WTC11 (cell line): ENCODE data around the gene NPY. TPM values are rescaled to one million over a fixed set of nuclear protein-coding genes. Genes with fewer than 3 reads are reported as not detected.

Experiments used
- ATAC-seq: fragments of 200-7000 bp; cut with Tn5 transposase; 2 replicates; pipeline ENCODE4 v1.10.0; 2021; ENCODE audit warnings: mild to moderate bottlenecking, moderate library complexity
- CTCF ChIA-PET: fragments of 300-600 bp; sonication (Branson Sonifier 250); formaldehyde crosslinking; loops from one replicate; lab custom pipeline; 2021; ENCODE audit warnings: antibody characterized with exemption; lab: Charles Lee
- POLR2A ChIA-PET: fragments of 350-600 bp; sonication (Branson Sonifier 250); formaldehyde crosslinking; loops from one replicate; lab custom pipeline; 2021; ENCODE audit warnings: antibody characterized with exemption; lab: Charles Lee
- DNase-seq: peaks from one replicate; pipeline ENCODE4 v3.0.0; 2021; ENCODE audit warnings: low spot score
- H3K27ac Mint-ChIP-seq: 2 replicates; pipeline ENCODE4 v1.8.0; 2021; ENCODE audit warnings: mixed read lengths
- H3K27me3 Mint-ChIP-seq: 2 replicates; pipeline ENCODE4 v1.8.0; 2021; ENCODE audit warnings: low read depth, mild to moderate bottlenecking, moderate library complexity, mixed read lengths
- H3K36me3 Mint-ChIP-seq: 2 replicates; pipeline ENCODE4 v1.8.0; 2021; ENCODE audit warnings: mixed read lengths
- H3K4me1 Mint-ChIP-seq: 2 replicates; pipeline ENCODE4 v1.8.0; 2022; ENCODE audit warnings: mixed read lengths
- H3K4me3 Mint-ChIP-seq: 2 replicates; pipeline ENCODE4 v1.8.0; 2021; ENCODE audit warnings: mild to moderate bottlenecking, moderate library complexity, mixed read lengths
- H3K9me3 Mint-ChIP-seq: 2 replicates; pipeline ENCODE4 v1.8.0; 2021; ENCODE audit warnings: mixed read lengths
- AR ChIP-seq: fragments of 250-450 bp; sonication (Bioruptor Pico); IDR thresholded peaks from 2 replicates; pipeline ENCODE4 v1.9.0; 2021; ENCODE audit warnings: mild to moderate bottlenecking
- ATF1 ChIP-seq: sonication (generic); formaldehyde crosslinking; IDR thresholded peaks from 2 replicates; pipeline ENCODE4 v1.8.1; 2023; ENCODE audit warnings: mild to moderate bottlenecking, moderate library complexity, missing genetic modification reagents
- CBFB ChIP-seq: sonication (generic); formaldehyde crosslinking; IDR thresholded peaks from 2 replicates; pipeline ENCODE4 v1.8.1; 2022; ENCODE audit warnings: mild to moderate bottlenecking, low read depth, missing genetic modification reagents
- CTCF ChIP-seq: fragments of 200-600 bp; IDR thresholded peaks from 2 replicates; pipeline ENCODE4 v1.8.0; 2022; ENCODE audit warnings: antibody characterized with exemption
- ETV6 ChIP-seq: sonication (generic); formaldehyde crosslinking; IDR thresholded peaks from 2 replicates; pipeline ENCODE4 v1.8.1; 2022; ENCODE audit warnings: mild to moderate bottlenecking, missing genetic modification reagents
- GRHL2 ChIP-seq: fragments of 250-450 bp; sonication (Bioruptor Pico); IDR thresholded peaks from 2 replicates; pipeline ENCODE4 v1.8.0; 2022; ENCODE audit warnings: mild to moderate bottlenecking, moderate library complexity; ENCODE audit not compliant: insufficient replicate concordance, severe bottlenecking
- HMGA2 ChIP-seq: fragments of 250-450 bp; sonication (Bioruptor Pico); IDR thresholded peaks from 2 replicates; pipeline ENCODE4 v1.4.0; 2021; ENCODE audit warnings: mild to moderate bottlenecking, moderate library complexity
- HMGXB4 ChIP-seq: sonication (generic); formaldehyde crosslinking; IDR thresholded peaks from 2 replicates; pipeline ENCODE4 v1.8.1; 2023; ENCODE audit warnings: mild to moderate bottlenecking, moderate library complexity, missing genetic modification reagents
- IRF2 ChIP-seq: sonication (generic); formaldehyde crosslinking; IDR thresholded peaks from 2 replicates; pipeline ENCODE4 v1.8.0; 2022; ENCODE audit warnings: low read depth, missing genetic modification reagents, borderline replicate concordance
- KAT7 ChIP-seq: sonication (generic); formaldehyde crosslinking; IDR thresholded peaks from 2 replicates; pipeline ENCODE4 v1.8.1; 2023; ENCODE audit warnings: missing genetic modification reagents, mild to moderate bottlenecking, borderline replicate concordance
- MLX ChIP-seq: sonication (generic); formaldehyde crosslinking; IDR thresholded peaks from 2 replicates; pipeline ENCODE4 v1.8.1; 2023; ENCODE audit warnings: mild to moderate bottlenecking, missing genetic modification reagents, moderate library complexity
- NR2C2 ChIP-seq: sonication (generic); formaldehyde crosslinking; IDR thresholded peaks from 2 replicates; pipeline ENCODE4 v1.8.0; 2022; ENCODE audit warnings: mild to moderate bottlenecking, missing genetic modification reagents
- PRDM15 ChIP-seq: sonication (generic); formaldehyde crosslinking; IDR thresholded peaks from 2 replicates; pipeline ENCODE4 v1.8.0; 2022; ENCODE audit warnings: missing genetic modification reagents
- PRRX2 ChIP-seq: fragments of 250-450 bp; sonication (Bioruptor Pico); IDR thresholded peaks from 2 replicates; pipeline ENCODE4 v1.8.0; 2021; ENCODE audit warnings: mild to moderate bottlenecking
- SMAD3 ChIP-seq: sonication (generic); formaldehyde crosslinking; IDR thresholded peaks from 2 replicates; pipeline ENCODE4 v1.8.0; 2022; ENCODE audit warnings: missing genetic modification reagents, mild to moderate bottlenecking, borderline replicate concordance
- SMAD4 ChIP-seq: sonication (generic); formaldehyde crosslinking; IDR thresholded peaks from 2 replicates; pipeline ENCODE4 v1.8.0; 2022; ENCODE audit warnings: mild to moderate bottlenecking, missing genetic modification reagents
- USF1 ChIP-seq: sonication (generic); formaldehyde crosslinking; IDR thresholded peaks from 2 replicates; pipeline ENCODE4 v1.8.0; 2022; ENCODE audit warnings: mild to moderate bottlenecking, missing genetic modification reagents
- ZMAT4 ChIP-seq: fragments of 250-450 bp; sonication (Bioruptor Pico); IDR thresholded peaks from 2 replicates; pipeline ENCODE4 v1.9.0; 2021; ENCODE audit warnings: mild to moderate bottlenecking
- ZNF219 ChIP-seq: sonication (generic); formaldehyde crosslinking; IDR thresholded peaks from 2 replicates; pipeline ENCODE4 v1.8.0; 2023; ENCODE audit warnings: missing genetic modification reagents, mild to moderate bottlenecking, borderline replicate concordance
- ZNF396 ChIP-seq: fragments of 250-450 bp; sonication (Bioruptor Pico); IDR thresholded peaks from 2 replicates; pipeline ENCODE4 v1.8.0; 2021; ENCODE audit warnings: mild to moderate bottlenecking, moderate library complexity, borderline replicate concordance
- ZNF423 ChIP-seq: fragments of 250-450 bp; sonication (Bioruptor Pico); IDR thresholded peaks from 2 replicates; pipeline ENCODE4 v2.1.2; 2022; ENCODE audit warnings: mild to moderate bottlenecking, moderate library complexity
- total RNA-seq: library from RNA; stranded (reverse); gene quantifications from 3 replicates; pipeline ENCODE4 v1.2.3, GENCODE V29; 2021

Gene NPY
- total RNA-seq, 1 experiment from 2014 or later = 0.63 TPM

- H3K9me3 Mint-ChIP-seq = no peaks in the 10 kb centered on the region
- DNase-seq (no peak), ATAC-seq (no peak)
- ChIA-PET POLR2A (no interaction called here), CTCF (no interaction called here)
- no peaks in the 10 kb centered on the region for H3K36me3 Mint-ChIP-seq
- H3K27me3 Mint-ChIP-seq = peaks cover 43% of the 10 kb centered on the region
- H3K4me3 Mint-ChIP-seq = no peak overlapping the region
- TF ChIP-seq ZMAT4 (CRISPR knock-in tag) (no peak), ATF1 (no peak), HMGXB4 (no peak), ZNF423 (no peak), IRF2 (CRISPR knock-in tag) (no peak), MLX (CRISPR knock-in tag) (no peak), ETV6 (CRISPR knock-in tag) (no peak), HMGA2 (CRISPR knock-in tag) (no peak), SMAD3 (no peak), ZNF219 (no peak), KAT7 (CRISPR knock-in tag) (no peak), USF1 (CRISPR knock-in tag) (no peak)
- peaks cover 35% of the 10 kb centered on the region for H3K4me1 Mint-ChIP-seq
- no peak overlapping the region for H3K27ac Mint-ChIP-seq
These were observed 55.6 kb downstream of the NPY start for GRCh38 chr7:24339575-24339974.

- ChIA-PET POLR2A (no interaction called here), CTCF (interaction anchor here (2.2 kb wide), 1 partner anchor 23 kb away, joined by 15 read pairs; no protein-coding TSS in a partner anchor)
- no peak overlapping the region for H3K4me3 Mint-ChIP-seq
- H3K27ac Mint-ChIP-seq = no peak overlapping the region
- no peak for DNase-seq
- no peaks in the 10 kb centered on the region for H3K9me3 Mint-ChIP-seq
- ATAC-seq = no peak
- peaks cover 32% of the 10 kb centered on the region for H3K27me3 Mint-ChIP-seq
- H3K4me1 Mint-ChIP-seq = peaks cover 32% of the 10 kb centered on the region
- no peaks in the 10 kb centered on the region for H3K36me3 Mint-ChIP-seq
- TF ChIP-seq AR (no peak), MLX (CRISPR knock-in tag) (no peak), CTCF (no peak), CBFB (CRISPR knock-in tag) (no peak), ZMAT4 (CRISPR knock-in tag) (no peak), NR2C2 (no peak), GRHL2 (CRISPR knock-in tag) (no peak), SMAD4 (no peak), ZNF396 (CRISPR knock-in tag) (no peak), PRRX2 (CRISPR knock-in tag) (no peak), PRDM15 (CRISPR knock-in tag) (no peak)
These were observed 56.7 kb downstream of the NPY start for GRCh38 chr7:24340727-24341126.
